GM18505 (cell line): ENCODE data around the gene SNX9.
"Not testable (repeated sequence)": the region's sequence is repeated elsewhere in the genome, so short reads cannot be mapped to it uniquely, and the experiment has no call there.

Experiments
- ATAC-seq: cut with Tn5 transposase; IDR thresholded peaks from one replicate; pipeline ENCODE4 v1.9.1; 2021; ENCODE audit not compliant: unreplicated experiment
- POLR2A ChIP-seq: IDR thresholded peaks from 4 replicates; pipeline ENCODE4 v1.6.1; 2011; ENCODE audit warnings: borderline replicate concordance; ENCODE audit not compliant: insufficient read depth, insufficient read length; ENCODE audit errors: extremely low read depth

Gene SNX9

DNA sequence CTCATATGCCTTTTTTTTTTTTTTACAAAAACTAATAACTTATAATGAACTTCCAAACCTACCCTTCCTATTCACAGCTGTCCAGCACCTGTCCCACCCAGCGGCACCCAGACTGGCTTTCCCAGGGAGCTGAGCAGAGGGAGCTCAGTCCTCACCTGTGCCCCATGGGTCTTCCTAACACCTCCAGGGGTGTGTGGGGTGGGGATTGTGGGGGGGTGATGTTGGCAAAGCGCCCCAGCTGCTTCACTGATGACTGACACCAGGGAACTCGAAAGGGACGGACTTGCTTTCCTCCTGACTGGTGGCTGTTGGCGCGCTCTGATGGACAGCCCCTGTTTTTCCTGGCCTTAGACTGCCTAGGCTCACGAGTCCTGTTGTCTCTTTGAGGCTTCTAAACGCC lies 144.4 kb downstream of the SNX9 start:
- ATAC-seq = no peak
- no peak for TF ChIP-seq POLR2A

DNA sequence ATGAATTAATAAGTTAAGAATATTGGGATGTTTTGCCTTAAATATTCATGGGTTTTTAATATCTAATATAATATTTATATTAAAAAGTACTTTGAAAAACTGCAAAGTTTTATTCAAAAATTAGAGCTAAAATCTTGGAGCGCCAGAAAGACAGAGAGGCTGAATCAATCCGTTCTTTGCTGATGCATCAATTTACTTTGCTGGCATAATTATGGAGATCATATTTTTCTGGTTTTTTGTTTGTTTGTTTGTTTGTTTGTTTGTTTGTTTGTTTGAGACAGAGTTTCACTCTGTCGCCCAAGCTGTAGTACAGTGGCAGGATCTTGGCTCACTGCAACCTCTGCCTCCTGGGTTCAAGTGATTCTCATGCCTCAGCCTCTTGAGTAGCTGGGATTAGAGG lies 149.1 kb downstream of the SNX9 start:
- ATAC-seq = not testable (repeated sequence)

DNA sequence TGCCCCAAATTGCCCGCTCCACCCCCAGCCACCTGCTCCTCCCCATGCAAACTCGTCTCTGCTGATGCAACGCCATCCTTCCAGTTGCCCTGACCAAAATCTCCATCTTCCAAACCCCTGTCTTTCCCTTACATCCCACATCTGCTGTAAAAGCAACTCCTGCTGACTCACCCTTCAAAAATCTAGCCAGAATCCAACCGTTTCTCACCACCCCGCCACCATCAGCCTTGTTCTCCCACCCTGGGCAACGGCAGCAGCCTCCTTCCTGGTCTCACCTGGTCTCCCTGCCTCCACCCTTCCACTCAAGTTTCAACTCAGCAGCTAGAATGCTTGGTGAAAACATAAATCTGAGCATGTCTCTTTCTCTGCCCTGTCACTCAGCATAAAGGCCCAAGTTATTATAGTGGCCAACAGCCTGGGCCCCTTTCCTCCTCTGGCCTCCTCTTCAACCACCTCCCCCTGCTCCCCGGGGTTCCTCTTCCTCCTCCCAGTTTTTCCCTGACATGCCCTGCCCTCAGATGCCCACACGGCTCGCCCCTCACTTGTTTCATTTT lies 151.4 kb downstream of the SNX9 start:
- TF ChIP-seq POLR2A = no peak

DNA sequence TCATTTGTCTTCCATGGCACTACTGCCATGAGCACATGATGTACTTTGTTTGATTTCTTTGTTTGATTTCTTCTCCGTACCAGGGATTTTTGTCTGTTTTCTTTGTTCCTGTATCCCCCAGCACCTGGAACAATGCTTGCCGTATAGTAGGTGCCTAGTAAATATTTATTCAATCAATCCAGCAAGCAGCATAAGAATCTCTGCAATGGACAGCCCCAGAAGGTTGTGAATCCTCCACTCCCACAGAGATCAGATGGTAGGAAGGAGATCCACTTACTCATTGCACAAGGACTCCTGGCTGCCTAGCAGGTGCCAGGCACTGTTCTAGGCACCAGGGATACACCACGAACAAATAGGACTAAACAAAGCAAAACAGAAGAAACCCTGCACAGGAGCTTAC lies 151.9 kb downstream of the SNX9 start:
- no peak for TF ChIP-seq POLR2A
- ATAC-seq = no peak

More for the DNA sequence above, 151.4 kb downstream of the SNX9 start:
- ATAC-seq = no peak

DNA sequence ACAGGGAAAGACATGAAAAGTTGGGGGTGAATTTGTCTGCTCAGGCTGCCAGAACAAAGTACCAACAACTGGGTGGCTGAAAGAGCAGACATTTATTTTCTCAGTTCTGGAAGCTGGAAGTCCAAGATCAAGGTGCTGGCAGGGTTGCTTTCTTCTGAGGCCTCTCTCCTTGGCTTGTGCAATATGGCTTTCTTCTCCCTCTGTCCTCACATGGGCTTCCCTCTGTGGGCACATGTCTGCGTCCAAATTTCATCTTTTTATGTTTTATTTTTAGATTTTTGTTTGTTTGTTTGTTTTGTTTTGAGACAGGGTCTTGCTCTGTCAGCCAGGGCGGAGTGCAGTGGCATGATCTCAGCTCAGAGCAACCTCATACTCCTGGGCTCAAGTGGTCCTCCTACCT lies 152.4 kb downstream of the SNX9 start:
- ATAC-seq = no peak
- no peak for TF ChIP-seq POLR2A

DNA sequence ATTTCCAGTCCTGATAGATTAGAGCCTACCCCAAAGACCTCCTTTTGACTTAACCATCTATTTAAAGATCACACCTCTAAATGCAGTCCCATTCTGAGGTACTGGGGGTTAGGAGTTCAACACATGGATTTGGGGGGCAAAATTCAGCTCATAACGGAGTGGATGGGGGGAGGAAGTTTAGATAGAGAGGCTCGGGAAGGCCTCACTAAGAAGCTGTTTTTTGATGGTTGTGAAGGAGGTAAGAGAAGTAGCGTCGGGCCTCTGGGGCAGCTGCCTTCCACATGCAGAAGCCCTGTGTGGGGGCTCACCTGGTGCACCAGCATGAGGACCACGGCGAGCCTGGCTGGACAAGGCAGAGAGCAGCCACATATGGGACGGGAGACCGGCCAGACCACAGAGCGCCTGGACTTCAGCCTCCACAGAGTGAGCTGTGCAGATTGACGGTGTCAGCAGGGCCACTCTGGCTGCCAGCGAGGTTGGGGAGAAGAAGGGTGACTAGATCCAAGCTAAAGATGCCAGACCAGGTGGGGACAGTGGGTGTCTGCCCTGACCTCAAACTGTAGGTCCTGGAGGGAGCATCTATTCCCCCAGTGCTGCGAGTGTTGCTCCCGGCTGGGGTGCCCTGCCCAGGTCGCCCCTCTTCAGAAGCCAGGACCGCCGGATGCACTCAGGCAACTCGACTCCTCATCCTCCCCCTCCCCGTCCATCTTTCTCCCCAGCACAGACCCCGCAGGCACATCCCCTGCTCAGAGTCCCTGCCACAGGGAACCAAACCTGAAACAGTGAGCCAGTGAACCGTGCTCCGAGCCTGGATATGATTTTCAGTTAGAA lies 153.5 kb downstream of the SNX9 start:
- no peak for TF ChIP-seq POLR2A
- no peak for ATAC-seq

DNA sequence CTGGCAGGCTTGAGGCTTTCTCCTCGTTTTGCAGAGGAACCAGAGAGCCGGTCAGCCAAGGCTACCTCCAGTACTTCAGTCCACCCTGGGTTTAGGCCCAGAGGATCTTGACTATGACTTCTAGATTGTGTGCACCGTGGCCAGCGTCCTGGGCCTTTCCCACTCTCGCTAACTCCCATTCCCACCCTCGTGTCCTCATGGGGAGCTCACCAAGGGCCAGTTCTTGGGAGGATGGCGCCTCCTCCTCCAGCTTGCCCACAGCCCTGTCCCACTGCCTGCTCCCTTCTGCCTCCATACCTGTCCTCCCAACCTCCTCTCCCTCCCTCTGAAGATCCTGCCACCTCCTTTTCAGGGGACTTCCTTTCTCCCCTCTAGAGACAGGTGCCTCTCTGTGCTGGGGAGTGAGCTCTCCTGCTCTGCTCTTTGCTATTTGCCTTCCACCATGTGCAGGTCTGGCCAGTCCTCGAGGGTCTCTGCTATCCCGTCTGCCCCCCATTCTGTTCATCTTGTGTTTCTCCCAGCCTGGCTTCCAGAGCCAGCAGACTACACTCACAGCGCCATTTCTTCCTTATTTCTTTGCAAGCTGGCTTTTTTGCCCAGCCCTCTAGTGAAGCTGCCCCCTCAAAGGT lies 154.2 kb downstream of the SNX9 start:
- no peak for TF ChIP-seq POLR2A

DNA sequence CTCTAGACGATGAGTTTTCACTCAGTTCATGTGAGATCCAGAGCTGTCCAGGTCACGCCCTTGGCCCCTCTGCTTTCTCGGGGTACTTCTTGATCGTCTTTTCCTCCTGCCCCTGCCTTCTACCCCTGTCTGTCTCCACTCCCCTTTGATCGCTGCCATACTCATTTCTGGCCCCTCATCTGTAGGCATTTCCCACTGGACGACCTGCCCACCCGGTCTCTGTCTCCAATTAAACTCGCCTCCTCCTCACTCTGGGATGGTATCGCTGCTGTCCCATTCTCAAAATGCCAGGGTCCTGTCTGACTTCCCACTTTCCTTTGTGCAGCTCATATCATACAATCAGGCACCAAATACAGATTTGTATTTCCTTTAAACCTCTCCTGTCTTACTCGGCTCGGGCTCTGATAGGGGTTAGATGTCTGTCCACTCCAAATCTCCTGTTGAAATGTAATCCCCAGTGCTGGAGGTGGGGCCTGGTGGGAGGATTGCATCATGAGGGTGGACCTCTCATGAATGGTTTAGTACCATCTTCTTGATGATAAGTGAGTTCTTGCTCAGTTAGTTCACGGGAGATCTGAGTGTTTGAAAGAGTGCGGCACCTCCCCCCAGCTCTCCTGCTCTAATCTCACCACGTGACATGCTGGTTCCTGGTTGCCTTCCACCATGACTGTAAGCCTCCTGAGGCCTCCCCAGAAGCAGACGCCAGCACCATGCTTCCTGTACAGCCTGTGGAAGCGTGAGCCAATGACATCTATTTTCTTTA lies 155.2 kb downstream of the SNX9 start:
- no peak for TF ChIP-seq POLR2A
- ATAC-seq = no peak

More for the DNA sequence above, 154.2 kb downstream of the SNX9 start:
- no peak for ATAC-seq

DNA sequence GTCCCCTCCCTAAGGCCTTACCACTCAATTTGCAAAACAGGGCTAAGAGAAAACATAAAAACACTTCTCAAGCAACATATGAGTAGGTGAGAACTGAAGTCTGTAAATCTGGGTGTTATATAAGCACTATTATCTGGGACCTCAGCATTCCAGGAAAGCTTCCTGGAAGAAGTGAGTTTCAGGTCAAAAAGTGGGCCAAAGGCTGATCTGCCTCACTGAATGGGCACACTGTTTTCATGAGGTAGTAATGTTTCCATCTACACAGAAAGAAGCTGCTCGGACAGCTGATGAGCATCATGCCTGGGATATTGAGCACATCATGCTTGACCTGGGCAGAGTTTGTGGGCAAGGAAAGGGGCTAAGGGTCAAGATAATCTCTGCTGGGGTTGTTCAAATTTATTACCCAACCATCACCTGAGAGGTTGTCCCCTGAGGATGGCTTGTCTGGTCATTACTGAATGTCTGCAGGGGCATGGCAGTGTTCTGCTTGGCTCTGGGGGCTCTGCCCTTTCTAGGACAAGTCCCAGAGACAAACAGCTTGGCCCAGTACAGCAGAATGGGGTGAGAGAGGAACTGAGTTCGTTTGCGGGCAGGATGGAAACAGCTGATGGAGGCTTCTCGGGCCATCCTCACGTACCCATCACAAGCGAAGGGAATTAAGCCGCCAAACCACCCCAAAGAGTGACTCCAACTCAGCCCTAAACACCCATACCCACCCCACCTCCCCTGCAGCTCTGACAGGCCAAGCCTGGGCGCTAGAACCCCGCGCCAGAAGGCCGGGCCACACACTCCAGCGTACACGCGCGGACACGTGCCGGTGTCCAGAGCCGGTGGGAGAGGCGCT lies 157.5 kb downstream of the SNX9 start:
- ATAC-seq = peak; percentile 25
- no peak for TF ChIP-seq POLR2A

DNA sequence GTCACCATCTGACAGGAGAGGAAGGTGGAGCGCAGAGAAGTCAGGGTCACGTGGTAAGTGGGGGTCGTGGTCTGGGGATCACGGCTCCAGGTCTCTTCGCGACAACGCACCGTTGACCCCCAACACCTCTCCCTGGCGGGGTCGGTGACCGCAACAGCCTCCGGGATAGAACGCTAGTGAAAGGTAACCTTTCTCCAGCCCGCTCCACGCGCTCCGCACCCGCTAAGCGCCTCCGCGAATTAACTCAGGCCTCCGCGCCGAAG lies 158.0 kb downstream of the SNX9 start:
- ATAC-seq = no peak
- no peak for TF ChIP-seq POLR2A

DNA sequence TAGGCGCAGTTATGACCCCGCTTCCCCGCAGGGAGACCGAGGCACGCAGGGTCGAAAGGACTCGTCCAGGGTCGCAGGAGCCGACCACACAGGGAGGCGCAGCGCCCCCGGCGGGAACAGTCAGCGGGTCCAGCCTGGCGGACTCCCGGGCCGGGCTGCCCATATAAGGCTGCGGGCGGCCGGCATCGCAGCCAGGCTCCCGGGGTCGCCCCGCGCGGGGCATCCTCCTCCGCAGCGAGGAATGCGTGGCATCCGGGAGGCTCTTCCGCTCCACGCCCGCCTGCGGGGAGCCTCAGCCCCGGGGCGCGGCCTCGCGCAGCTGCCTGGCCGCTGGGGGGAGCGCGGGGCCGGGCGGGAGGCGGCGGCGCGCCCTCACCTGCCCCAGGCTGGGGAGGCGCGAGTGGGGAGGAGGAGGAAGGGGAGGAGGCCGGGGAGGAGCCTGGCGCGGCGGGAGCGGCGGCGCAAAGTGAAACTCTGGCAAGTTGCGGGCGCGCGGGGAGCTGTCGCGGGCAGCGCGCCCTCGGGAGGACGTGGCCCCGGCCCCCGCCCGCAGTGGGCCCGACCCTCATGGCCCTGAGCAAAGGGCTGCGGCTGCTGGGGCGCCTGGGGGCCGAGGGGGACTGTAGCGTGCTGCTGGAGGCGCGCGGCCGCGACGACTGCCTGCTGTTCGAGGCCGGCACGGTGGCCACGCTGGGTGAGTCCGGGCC lies 158.5 kb downstream of the SNX9 start, which contains the start of gene SYNJ2:
SYNJ2 (plus strand) TSS at position 469 of the 707 bp plus-strand sequence; CDS start at position 568, 99 bp downstream.
- ATAC-seq = peak; percentile 78
- no peak for TF ChIP-seq POLR2A

DNA sequence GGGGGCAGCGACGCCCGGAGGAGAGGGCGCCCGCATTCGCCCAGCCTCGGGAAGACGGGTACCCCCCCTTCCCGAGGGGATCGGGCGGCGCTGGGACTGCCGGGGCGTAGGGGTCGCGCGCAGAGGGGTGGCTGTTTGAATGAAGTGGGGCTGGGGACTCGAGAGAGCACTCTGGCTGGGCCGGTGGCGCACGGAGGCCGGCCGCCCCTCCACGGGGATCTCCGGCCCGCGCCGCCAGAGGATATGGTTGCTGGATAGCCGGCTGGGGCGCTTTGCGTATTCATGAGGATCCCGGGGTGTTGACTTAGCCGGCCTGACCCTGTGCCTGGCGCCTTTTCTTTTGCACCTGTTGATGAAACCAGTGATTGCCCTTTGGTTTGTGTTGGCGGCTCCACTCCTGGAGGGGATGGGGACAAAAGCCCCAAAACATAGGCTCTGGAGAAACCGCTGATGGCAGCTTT lies 159.1 kb downstream of the SNX9 start:
- ATAC-seq = no peak
- TF ChIP-seq POLR2A = peak; percentile 0

DNA sequence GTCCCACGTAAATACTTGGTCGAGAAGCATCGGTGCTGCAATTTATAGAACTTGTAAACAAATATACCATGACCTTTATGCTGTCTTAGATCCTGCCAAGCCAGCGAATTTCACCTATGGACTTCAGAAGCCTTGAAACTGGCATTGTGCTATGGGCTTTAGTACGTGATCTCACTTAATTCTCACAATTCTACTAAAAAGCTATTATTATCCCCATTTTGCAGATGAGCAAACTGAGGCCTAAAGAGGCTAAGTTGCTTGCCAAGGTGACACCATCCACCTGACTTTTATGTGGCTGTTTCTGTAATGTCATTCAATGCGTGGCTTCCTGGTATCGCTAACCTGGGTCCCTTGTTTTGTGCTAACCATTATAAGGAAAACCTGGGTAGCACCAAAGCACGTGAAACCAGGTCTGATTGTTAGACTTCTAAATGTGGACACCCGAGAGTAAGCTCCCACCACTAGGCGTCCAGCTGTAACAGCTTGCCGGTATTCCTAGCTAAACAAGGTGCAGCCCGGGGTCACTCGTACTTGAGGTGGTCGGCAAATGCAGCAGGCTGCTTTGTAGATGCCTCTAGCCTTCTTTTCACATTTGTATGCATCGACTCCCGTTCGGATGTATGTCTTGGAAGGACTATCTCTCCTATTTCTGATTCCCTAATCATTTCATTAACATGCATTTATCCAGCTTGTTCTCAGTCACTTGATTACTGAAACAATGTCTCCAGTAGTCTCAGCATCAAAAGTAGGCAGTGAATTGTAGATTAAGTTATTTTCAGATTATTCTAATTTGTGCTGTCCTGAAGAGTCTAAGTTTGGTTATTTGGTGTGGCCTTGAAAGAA lies 159.7 kb downstream of the SNX9 start:
- no peak for ATAC-seq
- no peak for TF ChIP-seq POLR2A
